Activated T-helper 1 cell treated with Interleukin-2 at 50 U/mL for 16 hours (primary cell): ENCODE results near the gene CEBPE.

Experiments
- DNase-seq: peaks from one replicate; pipeline ENCODE4 v3.0.0-alpha.2; 2020; ENCODE audit warnings: low read depth

CEBPE gene

DNA sequence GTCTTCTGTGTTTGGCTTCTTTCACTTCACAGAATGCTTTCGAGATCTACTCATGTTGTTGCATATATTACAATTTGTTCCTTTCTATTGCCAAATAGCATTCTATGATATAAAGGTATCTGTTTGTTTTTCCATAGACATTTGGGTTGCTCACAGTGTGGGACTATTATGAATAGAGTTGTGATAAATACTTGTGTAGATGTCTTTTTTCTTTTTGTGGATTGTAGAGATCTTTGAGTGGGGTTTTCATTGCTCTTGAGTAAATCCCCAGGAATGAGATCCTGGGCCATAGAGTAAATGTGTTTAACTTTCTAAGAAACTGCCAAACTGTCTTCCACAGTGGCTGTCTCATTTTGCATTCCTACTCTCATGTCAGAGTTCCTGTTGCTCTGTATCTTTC is 24.9 kb upstream of the CEBPE start:
- no peak for DNase-seq

DNA sequence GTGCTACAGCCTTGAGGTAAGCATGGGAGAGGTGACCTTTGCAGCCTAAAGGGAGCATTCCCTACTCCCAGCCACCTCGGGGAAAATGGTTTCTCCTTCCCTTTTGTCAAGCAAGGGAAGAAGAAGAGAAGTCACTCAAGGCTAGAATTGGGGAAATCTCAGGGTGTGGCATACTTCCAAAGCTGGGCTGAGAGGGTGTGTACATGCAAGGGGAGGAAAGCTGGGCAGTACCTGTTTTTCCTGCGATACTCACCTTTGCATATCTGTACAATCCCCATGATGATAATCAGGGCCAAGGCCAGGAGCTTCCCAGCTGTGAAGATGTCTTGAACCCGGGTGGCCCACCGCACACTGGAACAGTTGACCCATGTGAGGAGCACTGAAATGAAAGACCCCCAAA is 23.8 kb upstream of the CEBPE start:
- DNase-seq = no peak

DNA sequence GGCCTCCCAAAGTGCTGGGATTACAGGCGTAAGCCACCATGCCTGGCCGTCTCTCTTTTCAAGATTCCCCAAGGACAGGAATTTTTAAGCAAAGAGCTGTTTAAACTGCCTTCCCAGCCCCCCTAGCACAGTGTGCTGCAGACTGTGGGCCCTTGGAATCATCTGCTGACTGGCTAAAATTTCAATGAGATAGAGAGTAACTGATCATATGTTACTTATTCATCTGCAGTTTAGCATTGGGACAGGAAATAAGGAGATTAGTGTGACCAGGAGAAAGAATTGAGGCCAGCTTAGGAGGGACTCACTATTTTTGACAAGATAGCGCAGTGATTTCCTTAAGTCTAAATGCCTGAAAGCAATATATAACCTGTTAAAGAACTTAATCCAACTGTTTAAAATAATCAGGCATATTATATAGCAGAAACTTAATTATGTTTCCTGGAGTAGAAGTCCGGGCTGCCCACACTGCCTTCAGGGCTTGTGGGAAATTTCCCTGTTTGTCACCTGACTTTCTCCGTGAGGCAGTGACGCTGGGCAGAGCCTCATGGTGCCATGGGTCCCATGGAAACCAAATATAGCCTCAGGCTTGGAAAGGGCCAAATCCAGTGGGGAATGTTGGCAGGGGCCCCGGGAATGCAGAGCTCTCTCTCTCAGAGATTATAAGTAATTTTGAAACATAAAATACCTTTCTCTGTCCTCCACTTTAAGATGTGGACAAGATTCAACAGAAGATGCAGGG is 22.8 kb upstream of the CEBPE start:
- DNase-seq = no peak

DNA sequence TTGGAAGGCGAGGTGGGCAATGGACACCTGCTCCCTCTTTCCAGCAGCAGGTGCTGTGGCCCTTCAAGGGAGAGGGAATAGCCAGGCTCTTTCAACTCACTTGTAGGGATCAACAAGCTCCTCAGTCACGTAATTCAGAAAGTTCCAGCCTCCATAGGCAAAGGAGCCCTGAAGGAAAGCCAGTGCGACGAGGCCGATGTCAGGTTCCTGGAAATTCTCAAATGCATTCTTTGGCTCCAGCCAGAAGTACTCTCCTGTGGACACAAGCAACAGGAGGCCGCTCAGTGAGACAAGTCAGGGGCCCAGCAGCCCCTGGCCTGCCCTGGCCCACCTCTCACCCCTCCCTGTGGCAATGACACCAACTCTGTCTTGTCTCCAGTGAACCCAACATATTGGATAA is 21.3 kb upstream of the CEBPE start:
- no peak for DNase-seq

DNA sequence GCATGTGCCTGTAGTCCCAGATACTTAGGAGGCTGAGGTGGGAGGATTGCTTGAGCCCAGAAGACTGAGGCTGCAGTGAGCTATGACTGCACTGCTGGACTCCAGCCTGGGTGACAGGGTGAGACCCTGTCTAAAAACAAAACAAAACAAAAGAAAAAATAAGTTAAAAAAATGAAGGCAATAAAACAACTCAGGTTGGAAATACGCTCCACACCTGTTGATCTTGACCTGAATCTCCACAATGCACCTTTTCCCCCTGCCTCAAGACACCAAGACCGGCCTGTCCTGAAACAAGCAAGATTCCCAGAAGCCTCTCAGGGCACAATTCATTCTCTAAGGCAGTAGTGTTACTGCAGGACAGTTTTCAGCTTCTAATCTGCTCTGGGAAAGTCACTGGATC is 20.8 kb upstream of the CEBPE start:
- DNase-seq = no peak

DNA sequence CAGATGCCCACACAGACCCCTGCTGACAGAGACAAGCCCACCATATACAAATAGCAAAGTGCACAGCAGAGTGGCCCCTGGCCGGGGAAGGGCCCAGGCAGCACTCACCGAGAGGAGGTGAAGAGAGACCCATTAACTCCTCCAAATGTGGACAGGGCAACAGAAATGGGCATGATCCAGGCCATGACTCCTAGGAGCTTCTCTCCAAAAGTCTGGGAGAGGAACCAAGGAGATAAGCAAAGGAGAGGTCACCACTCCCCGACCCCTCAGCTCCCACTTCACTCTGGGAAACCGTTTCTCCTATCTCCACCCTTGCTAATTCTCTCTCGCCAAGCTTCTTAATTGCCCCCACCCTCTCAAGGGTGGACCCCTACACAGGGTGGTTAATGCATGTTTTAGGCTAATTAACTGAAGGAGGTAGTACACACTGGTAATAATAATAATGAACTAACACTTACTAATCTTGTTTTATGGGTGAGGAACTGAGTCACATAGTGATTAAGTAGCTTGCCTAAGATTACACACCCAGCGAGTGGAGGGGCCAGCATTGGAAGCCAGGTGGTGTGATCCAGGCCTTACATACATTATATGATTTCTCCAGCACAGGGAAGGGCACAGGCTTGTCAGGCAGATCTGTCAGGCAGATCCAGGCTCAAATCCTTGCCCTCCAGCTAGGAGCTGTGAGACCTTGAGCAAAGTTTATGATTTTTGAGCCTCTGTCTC is 18.9 kb upstream of the CEBPE start:
- DNase-seq = no peak

DNA sequence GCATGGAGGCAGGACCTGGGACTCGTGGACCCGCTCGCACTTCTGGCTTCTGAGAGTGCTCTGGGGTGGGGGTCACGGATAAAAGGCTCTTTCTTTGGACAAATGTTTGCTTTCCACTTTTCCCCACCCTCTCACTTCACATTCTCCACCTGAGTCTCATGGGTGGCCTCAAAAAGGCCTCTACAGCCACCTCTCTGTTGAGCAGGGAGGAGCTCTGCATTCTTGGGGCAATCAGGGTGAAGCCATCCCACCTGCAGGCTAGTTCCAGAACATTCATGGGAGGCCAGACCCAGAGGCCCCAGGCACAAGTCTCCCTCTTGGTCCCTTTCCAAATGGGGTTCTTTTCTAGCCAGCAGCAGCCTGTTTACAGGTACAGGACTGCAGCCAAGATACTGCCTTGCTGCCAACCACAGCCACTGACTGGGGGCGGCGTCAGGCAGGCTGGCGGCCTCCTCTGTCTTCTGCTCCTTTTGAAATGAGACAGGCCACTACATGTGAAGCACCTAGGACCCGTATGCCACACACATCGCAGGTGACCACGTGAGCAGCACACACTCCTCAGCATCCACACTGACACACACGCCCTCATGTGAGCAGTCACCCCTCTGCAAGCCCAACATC is 18.2 kb upstream of the CEBPE start:
- no peak for DNase-seq

DNA sequence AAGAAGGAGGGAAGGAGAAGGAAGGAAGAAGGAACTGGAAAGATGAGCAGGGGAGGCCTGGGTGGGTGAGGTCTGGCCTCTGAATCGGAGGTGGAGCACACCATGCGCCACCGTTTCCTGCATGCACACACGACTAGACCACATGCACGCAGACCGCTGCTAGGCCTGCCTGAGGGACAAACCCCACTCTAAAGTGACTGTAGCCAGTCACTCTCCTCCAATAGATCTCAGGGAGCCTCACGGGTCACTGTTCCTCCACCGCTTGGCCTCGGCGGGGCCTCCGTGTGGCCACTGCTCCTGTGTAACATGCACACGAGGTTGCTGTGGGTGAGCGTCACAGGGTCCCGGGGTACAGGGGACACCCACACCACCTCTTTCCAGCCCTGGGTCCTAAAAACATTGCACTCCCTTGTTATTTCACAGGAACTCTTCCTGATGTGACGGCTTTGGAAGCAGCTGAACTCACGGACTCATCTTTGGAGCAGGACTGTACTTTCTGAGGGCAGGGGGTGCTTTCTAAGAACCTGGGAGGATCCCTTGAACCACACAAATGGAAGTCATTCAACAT is 17.6 kb upstream of the CEBPE start:
- no peak for DNase-seq

DNA sequence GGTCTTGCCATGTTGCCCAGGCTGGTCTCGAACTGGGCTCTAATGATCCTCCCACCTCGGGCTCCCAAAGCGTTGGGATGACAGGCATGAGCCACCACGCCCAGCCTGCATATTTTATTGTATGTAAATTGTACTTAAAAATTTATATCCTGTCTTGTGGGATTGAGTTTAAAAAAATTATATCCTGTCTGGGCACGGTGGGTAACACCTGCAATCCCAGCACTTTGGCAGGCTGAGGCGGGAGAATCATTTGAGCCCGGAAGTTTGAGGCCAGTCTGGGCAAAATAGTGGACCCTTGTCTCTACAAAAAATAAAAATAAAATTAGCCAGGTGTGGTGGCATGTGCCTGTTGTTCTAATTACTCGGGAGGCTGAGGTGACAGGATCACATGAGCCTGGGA is 13.9 kb upstream of the CEBPE start:
- DNase-seq = no peak

DNA sequence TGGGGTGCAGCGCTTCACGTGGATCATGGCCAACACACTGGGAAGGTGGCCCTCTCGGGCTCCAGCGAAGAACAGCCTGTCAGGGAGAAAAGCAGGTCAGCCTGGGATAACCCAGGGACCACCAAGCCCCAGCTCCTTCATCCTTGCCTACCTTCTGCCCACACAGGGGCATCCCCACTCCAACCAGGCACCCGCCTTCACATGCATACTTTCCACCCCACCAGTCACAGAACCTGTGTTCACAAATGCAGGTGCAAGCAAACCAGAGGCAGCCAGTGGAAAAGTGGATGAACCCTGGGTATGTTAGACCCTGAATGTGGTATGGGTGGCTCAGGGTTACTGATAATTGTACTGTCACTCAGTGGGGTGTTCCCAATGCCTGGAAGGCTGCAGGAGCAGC is 12.4 kb upstream of the CEBPE start:
- no peak for DNase-seq

DNA sequence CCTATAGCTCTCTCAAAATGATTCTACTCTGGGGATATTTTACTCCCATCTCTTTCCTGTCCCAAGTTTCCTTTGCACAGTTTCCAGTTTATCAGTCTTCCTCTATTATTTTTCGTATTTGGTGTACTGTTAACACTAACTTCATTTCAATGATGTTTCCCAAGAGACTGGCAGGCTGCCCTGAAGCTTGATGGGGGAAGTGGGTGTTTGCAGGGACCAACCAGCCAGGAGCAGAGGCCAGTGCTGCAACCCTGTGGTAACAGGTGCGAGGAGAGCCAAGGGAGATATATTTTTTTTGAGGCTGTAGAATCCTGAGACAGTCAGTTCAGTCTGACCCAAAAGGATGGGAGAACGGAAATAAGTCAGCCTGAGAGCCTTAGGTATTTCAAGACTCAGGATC is 11.8 kb upstream of the CEBPE start:
- DNase-seq = no peak

DNA sequence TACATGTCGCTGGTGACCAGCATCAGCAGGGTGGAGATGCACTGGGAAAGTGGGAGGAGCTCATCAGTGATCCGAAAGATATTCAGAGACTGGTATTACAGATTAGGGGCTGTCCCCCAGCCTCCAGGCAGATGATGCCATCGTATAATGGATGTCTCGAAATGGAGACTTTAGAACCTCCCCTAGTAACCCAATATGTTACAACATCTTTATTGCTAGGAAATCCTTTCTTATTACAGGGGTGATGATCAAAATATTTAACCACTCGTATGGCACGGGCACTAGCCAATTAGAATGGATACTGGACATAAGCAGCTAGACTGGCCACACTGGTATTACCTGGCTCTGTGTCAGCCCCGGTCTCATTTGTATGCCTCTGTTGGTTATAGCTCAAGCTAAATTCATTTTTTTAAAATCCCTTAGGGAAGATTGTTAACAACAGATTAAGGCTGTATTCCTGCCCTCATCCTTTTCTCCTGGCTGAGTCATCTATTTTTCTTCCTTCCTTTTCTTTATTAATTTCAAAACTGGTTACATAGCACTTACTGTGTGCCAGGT is 10.8 kb upstream of the CEBPE start:
- DNase-seq = no peak

DNA sequence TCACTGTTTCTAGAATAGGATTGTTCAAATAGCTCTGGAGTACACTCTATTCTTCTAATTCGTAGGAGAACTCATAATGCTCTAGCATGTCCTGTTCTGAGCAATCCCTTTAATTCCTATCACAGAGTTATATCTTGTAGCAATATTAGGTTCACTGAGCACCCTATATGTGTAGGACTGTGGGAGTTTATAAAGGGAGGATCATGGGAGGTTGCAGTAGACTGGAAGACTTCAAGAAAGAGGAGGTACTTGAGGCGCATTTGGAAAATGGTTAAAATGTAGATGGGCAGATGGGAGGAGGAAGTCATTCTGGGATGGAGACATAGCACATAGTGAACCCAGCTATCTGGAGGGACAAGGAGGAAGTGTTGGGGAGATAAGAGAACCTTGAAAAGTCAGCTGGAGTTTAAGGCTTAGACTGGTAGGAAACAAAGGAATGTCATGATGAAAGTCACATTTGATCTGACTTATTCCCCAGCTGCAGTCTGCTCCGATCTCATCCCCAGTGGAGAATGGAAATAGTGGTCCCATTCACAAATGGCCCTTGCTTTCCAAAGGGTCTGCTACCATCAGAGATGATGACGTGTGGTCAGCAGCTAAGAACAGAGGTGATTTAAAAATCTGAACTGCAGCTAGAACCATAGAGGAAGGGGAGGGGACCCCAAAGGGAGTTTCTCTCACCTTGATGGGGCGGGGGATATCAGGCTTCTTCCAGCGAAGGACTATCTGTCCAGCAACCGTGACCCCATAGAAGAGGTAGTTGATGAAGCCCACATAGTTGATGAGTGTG is 10.1 kb upstream of the CEBPE start:
- DNase-seq = no peak

DNA sequence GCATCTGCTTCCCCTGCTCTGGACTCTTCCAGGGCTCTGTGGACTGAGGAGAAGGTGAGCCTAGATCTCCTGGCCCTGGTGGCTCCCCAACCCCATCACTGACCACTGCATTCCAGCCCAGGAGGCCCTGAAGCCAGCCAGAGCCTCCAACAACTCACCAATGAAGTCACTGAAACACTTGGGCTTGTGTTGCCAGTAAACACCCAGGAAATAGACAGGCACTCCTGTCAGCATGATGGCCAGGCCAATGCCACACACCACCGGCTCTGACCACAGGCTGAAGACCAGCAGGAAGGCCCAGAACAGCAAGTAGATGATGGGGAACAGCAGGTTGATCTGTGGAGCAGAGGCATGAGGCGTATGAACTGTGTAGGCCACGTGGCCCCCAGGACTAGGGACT is 8.8 kb upstream of the CEBPE start:
- no peak for DNase-seq

DNA sequence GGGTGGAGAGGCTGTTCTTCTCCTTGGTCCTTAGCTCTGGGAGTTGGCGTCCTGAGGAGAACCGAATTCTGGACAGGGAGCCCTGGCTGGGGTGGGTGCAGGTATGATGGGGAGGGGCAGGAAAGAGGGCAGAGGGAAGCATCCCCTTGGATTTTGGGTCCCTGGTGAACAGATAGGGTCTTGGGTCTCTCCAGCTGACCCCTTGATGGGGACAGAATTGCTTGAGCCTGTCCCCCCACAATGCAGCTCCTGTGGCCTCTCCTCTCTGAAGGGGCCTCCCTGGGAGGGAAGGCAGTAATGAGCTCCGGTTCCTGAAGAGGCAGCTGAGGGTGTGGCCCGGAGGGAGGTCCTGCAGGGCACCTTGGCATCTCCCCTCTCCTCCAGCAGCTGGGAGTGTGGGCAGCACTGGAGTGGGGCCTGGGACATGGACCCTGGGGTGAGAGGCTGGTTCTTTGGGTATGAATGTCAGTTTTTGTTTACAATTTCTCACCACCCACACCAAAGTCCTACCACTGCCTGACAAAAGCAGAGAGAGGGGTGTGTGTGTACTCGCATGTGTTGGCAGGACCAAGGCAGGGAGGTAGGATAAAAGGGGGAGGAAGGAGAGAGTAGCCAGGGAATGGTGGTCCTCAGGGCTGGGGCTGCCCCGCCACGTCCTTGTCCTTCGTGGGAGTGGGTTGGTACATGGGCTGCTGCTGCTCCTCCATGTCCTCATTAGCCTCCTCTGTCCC is 7.7 kb upstream of the CEBPE start:
- no peak for DNase-seq

DNA sequence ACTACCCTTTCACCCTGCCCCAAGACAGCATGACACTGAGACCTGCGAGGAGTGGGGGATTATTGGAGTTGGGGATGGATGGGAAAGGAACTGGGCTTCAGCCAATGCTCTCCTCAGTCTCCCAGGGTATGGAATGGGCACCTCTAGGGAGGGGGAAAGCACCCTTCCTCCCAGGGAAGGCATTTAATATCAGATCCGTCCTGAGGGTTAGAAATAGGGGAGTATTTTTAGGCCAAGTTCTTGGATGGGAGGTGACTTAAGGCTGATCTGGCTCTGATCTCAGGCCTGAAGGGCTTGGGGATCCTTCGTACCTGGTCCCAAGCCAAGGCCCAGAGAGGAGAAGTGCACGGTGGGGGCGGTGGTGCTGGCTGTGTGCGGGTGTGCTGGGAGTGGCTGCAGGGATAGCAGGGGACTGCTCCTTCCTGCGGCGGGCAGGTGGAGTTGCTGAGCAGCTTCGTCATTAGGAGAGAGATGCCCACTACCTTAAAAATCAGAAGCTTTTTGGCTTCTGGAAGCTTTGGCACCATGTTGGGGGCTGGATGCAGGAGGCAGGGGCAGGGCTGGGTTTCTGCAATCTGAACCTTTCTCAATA is 7.0 kb upstream of the CEBPE start:
- no peak for DNase-seq

DNA sequence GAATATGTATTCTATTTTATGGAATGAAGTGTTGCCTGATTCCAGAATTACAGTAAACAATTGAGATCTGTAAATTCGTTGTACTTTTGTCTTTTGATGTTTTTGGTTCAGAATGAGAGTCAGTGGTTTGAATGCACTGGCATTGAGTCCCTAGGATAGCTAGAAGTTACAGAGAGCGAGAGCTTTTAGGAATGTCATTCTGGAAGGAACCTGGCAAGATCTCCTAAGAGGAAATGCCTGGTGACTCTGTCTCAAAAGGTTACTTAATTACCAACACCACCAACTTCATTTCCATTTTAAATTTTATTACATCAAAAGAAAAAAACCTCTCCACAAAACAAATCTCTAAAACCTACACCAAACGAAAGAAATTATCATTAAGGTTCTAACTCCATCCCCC is 6.0 kb upstream of the CEBPE start:
- no peak for DNase-seq

DNA sequence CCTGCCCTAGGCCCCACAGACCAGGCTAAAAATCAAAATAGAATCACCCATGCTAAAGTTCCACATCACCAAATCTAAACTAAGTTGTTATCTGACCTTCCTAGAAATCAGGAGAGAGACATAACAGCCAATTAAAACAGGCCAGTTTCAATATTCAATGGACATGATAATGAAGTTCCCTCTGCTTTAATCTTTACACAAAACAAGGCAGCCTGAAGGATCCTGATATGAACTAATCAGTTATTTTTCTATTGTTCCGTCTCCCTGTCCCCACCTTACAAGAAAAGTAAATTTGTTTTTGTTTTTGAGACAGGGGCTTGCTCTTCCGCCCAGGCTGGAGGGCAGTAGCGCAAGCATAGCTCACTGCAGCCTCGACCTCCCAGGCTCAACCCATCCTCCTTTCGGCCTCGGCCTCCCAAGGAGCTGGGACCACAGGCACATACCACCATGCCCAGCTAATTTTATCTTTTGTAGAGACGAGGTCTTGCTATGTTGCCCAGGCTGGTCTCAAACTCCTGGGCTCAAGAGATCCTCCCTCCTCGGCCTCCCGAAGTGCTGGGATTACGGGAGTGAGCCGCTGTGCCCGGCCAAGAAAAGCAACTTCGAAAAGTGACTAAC is 5.4 kb upstream of the CEBPE start:
- no peak for DNase-seq

DNA sequence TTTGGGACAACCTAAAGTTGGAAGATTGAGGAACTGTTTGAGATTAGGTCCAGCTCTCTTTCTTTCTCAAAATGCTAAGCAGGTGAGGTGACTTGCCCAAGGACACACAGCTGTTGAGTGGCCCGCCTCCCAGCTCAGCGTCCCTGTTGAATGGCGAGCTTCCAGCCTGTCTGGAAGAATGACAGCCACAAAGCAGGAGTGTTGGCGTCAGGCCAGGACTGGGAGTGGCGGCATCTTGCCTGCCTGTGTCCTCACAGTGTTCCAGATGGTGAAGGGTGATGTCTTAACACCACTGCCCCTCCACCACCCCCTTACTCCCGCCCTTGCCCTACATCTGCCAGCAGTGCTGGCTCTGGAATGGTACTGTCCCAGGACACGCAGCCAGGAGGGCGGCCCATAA is 4.4 kb upstream of the CEBPE start:
- DNase-seq = no peak

DNA sequence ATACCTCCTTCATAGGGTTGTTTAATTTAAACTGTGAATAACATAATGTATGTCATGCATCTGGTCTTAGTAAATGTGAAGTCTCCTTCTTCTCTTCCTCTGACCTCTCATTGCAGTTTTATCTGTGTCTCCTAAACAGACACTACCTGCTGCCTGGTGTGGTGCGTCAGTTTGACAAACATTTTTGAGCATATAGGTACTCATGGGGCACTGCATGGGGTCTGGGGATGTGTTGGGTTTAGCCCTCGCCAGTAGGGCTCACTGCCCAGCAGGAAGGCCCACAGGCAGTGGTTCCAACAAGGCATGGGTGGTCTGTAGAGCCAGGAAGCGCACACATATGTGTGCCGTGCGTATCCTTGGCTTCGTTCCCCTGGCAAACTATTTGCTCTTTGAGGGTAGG is 3.0 kb upstream of the CEBPE start:
- no peak for DNase-seq

DNA sequence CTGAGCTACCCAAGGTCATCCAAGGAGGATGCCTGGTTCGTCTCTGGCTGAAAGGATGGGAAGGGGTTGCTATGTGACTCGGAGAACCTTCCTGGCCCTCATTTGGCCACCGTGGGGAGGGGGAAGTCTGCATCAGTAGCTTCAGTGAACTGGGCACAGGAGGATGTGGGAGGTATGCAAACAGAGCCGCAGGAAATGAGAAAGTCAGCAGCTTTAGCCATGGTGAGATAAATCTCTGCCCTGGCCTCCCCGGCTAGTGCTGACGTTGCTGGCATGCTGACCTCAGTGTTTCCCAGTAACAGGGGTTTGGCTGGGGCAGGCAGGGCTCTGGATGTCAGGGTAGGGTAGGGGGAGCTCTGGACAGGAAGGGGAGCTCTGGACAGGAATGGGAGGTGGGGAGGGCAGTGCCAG is 2.3 kb upstream of the CEBPE start:
- DNase-seq = no peak
